ENCODE data around the gene LOC101059915.
A peak's percentile ranks its signal among the peaks of the same experiment; 100 is the strongest.
"Not testable (repeated sequence)": the region's sequence is repeated elsewhere in the genome, so short reads cannot be mapped to it uniquely, and the experiment has no call there.

LOC101059915 gene

DNA sequence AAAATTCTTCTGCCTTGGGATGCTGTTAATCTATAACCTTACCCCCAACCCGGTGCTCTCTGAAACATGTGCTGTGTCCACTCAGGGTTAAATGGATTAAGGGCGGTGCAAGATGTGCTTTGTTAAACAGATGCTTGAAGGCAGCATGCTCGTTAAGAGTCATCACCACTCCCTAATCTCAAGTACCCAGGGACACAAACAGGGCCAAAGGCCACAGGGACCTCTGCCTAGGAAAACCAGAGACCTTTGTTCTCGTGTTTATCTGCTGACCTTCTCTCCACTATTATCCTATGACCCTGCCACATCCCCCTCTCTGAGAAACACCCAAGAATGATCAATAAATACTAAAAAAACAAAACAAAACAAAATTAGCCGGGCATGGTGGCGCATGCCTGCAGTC lies 9.8 kb downstream of the LOC101059915 start:
- 80 to 87% methylated on average over 2 to 4 of the region's 6 CpGs for WGBS, 2 donors
- intact Hi-C loops (cut with DNase I; ENCODE audit: low total_unique reads), result not testable (repeated sequence)

DNA sequence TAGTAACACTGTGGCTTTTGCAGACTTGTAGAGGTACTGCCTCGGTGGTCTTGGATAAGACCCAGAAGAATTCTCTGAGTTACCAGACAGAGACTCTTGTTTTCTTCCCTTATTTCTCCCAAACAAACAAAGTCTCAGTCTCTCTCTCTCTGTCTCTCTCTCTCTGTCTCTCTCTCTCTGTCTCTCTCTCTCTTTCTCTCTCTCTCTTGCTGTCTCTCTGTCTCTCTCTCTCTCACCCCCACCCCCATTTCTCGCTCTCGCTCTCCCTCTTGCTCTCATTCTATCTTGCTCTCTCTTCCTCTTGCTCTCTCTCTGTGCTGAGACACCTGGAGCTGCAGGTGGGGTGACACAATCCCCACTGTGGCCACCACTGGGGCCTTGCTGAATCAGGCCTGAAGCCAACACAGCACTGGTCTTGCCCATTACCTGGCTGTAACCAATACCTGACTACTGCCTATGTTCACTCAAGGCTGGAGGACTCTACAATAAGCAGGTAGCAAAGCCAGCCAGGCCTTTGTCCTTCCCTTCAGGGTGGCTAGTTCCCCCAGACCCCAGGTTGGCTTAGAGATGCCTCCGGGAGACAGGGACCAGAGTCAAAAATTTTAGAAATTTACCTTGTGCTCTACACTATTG lies 12.3 kb downstream of the LOC101059915 start:
- DNase-seq (ENCODE audit: low spot score in 2 of 2), result peak in 1 of 2 donors; percentile 75
- intact Hi-C loops (cut with DNase I; ENCODE audit: low total_unique reads), result no loop called here
- no peak for TF ChIP-seq POLR2A (IDR thresholded peaks at IDR 0.05)
- TF ChIP-seq, protein P1, sequence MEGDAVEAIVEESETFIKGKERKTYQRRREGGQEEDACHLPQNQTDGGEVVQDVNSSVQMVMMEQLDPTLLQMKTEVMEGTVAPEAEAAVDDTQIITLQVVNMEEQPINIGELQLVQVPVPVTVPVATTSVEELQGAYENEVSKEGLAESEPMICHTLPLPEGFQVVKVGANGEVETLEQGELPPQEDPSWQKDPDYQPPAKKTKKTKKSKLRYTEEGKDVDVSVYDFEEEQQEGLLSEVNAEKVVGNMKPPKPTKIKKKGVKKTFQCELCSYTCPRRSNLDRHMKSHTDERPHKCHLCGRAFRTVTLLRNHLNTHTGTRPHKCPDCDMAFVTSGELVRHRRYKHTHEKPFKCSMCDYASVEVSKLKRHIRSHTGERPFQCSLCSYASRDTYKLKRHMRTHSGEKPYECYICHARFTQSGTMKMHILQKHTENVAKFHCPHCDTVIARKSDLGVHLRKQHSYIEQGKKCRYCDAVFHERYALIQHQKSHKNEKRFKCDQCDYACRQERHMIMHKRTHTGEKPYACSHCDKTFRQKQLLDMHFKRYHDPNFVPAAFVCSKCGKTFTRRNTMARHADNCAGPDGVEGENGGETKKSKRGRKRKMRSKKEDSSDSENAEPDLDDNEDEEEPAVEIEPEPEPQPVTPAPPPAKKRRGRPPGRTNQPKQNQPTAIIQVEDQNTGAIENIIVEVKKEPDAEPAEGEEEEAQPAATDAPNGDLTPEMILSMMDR (IDR thresholded peaks at IDR 0.05), result no peak
- WGBS, 2 donors, result 93 to 96% methylated on average over 4 of the region's 4 CpGs
- H3K4me3 ChIP-seq (ENCODE audit: low read depth, poor library complexity, severe bottlenecking), result no peak overlapping the region

More for the DNA sequence above, 9.8 kb downstream of the LOC101059915 start:
- H3K4me3 ChIP-seq (ENCODE audit: low read depth, poor library complexity, severe bottlenecking); DNase-seq (ENCODE audit: low spot score in 2 of 2): not testable (repeated sequence)

DNA sequence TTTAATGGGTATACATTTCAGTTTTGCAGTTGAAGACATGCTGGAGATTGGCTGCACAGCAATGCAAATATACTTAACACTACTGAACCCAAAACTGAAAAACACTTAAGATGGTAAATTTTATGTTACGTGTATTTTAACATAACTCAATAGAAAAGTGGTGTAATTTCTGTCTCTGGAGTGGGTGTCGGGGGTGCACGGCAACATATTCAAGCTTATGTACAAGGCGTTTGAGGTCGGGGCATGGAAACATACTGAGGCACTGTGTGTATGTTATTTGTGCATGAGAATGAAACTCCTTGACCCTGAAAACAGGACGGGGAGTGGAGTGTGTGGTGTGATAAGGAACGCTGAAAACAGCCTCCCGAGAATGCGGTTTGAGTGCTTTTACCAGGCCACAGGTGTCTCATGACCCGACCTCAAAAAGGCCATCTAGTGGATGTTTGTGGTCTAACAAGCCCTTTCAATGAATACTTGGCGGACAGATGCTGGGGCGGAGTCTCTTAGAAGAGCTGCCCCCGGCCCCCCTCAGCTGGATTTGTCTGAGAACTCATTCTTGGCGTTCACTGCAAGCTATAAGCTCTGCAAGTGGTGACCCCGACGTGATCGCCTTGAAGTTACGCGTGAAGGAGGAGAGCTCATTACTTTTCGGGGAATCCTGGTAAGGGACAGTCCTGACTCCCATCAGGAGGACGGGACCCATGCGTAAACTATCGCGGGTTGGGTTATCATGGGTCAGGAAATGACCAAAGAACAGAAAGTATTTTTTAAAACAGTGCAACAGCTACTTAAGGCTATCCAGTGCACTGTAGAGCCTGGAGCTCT lies 29.5 kb downstream of the LOC101059915 start:
- no CpG with 5 or more reads among the region's 24 CpGs for WGBS, 2 donors
- DNase-seq (ENCODE audit: low spot score in 2 of 2); H3K4me3 ChIP-seq (ENCODE audit: low read depth, poor library complexity, severe bottlenecking); intact Hi-C loops (cut with DNase I; ENCODE audit: low total_unique reads): not testable (repeated sequence)

DNA sequence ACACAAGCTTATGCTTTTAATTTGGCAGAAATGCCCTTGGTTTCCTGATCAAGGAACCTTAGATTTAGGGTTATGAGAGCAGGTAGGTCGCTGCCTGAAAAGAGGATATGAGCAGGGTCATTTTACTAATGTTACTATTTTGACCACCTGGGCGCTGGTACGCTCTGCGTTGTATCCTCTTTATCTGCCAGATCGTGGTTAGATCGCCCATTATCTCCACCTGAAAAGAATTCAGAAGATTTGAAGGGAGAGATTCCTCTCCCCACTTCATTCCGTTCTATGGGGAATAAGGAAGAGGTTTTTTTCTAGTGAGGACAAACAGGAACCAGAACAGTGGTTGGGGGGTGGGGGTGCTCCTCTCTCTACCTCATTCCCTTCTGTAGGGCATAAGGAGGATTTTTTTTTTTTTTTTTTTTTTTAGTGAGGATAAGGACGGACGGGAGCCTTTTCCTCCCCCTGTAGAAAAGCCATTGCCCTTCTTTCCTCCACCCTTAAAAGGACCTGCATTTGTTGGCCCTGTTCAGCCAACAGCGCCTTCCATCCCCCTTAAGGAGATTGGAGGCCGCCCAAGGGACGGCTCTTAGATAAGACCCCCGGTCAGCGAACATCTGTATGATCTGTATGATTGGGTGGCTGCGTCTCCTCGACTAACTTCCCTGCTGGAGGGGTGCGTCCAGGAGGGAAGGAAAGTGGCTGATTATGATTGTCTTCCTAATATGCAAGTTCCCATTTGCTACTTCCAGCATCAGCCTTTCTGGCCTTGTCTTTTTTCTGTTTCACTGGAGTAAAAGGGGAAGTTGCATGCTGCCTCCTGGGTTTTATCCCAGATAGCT lies 30.3 kb downstream of the LOC101059915 start:
- DNase-seq (ENCODE audit: low spot score in 2 of 2); H3K4me3 ChIP-seq (ENCODE audit: low read depth, poor library complexity, severe bottlenecking); intact Hi-C loops (cut with DNase I; ENCODE audit: low total_unique reads): not testable (repeated sequence)
- WGBS, 2 donors, result no CpG with 5 or more reads among the region's 17 CpGs

DNA sequence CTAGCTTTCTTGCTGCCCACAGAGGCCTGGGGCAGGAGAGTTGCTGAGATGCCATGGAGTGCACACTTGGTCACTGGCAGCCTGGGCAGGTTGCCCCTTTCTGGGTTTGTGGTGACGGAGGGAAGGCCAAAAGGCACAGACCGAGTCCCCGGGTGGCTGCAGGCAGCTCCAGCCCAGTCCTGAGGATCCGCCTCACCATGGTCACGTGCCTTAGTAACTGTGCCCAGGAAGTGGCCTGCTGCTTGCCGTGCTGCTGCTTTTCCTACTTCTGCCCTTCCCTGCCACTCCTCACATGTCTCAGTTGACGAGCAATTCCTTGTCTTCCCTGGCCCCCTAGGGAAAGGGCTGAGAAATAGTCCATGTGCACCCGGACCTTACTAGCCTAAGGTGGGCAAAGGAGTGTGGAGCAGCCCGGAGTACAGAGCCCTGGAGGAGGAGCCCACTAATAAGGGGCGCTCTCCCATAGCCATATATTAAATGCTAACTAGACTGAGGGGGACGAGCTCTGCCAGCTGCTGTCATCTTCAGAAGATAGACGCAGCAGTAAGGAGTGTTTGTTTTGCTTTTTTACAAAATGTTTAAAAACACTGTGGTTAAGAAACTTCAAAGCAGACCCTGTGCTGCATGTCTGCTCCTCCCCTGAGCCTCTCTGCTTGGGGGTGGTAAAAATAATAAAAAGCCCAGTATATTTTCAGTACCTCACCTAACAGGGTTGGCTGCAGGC lies 31.1 kb downstream of the LOC101059915 start:
- intact Hi-C loops (cut with DNase I; ENCODE audit: low total_unique reads); H3K4me3 ChIP-seq (ENCODE audit: low read depth, poor library complexity, severe bottlenecking); DNase-seq (ENCODE audit: low spot score in 2 of 2): not testable (repeated sequence)
- no CpG with 5 or more reads among the region's 12 CpGs for WGBS, 2 donors

DNA sequence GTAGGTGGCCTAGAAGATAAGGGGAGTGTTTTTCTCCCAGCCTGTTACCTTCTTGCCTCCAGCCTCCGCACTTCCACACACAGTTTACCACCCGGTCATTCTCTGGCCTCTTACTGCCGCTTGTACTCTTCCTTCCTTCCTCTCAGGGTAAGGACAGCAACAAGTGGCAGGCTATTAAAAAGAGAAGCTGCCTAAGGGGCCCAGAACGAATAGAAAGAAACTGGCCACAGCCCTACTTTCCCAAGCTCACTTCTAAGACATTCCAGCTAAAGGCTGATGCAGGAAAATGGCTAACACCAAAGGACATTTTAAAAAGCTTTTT lies 31.6 kb downstream of the LOC101059915 start:
- intact Hi-C loops (cut with DNase I; ENCODE audit: low total_unique reads); DNase-seq (ENCODE audit: low spot score in 2 of 2); H3K4me3 ChIP-seq (ENCODE audit: low read depth, poor library complexity, severe bottlenecking): not testable (repeated sequence)
- WGBS, 2 donors, result no CpG with 5 or more reads among the region's 4 CpGs

DNA sequence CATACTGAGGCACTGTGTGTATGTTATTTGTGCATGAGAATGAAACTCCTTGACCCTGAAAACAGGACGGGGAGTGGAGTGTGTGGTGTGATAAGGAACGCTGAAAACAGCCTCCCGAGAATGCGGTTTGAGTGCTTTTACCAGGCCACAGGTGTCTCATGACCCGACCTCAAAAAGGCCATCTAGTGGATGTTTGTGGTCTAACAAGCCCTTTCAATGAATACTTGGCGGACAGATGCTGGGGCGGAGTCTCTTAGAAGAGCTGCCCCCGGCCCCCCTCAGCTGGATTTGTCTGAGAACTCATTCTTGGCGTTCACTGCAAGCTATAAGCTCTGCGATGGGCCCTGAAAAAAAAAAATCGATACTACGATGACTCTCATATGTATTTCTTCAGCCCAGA lies 35.5 kb downstream of the LOC101059915 start:
- H3K4me3 ChIP-seq (ENCODE audit: low read depth, poor library complexity, severe bottlenecking); DNase-seq (ENCODE audit: low spot score in 2 of 2); intact Hi-C loops (cut with DNase I; ENCODE audit: low total_unique reads): not testable (repeated sequence)
- no CpG with 5 or more reads among the region's 12 CpGs for WGBS, 2 donors

DNA sequence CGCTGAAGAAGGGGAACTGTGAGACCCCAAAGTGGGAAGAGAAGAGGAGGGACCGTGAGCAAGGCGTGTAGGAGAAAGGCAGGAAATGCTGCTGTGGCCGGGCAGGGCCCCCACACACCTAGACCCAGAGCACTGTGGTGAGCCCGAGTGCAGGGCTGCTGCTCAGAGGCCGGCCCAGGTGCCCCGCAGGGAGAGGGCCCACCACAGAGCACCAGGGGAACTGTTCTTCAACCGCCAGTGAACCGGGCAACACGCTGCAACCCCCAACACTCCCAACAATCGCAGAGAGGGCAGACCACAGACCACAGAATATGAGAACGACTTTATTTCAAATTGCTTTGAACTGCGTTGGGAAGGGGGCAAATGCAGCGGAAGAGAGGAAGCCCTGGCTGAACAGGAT lies 46.7 kb downstream of the LOC101059915 start:
- H3K4me3 ChIP-seq (ENCODE audit: low read depth, poor library complexity, severe bottlenecking); DNase-seq (ENCODE audit: low spot score in 2 of 2); intact Hi-C loops (cut with DNase I; ENCODE audit: low total_unique reads): not testable (repeated sequence)
- no CpG with 5 or more reads among the region's 14 CpGs for WGBS, 2 donors

DNA sequence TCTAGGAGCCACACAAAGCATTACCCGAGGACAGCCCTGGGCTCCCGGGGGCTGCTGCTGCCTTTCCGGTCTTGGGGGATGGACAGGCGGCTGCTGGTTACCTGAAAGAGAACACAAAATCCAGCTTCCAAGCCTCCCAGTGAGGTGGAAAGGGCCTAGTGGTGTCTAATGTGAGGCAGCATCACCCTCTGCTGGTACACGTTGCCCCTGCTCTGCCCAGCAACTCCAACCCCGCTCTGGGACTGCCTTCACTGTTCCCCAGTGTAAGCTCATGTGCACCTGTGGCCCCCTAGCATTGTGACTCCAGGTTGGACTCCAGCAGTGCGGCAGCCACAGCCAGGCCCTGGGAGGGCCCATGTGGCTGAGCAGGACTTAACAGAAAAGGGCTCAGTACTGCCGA lies 48.2 kb downstream of the LOC101059915 start:
- DNase-seq (ENCODE audit: low spot score in 2 of 2); intact Hi-C loops (cut with DNase I; ENCODE audit: low total_unique reads); H3K4me3 ChIP-seq (ENCODE audit: low read depth, poor library complexity, severe bottlenecking): not testable (repeated sequence)
- WGBS, 2 donors, result no CpG with 5 or more reads among the region's 8 CpGs

DNA sequence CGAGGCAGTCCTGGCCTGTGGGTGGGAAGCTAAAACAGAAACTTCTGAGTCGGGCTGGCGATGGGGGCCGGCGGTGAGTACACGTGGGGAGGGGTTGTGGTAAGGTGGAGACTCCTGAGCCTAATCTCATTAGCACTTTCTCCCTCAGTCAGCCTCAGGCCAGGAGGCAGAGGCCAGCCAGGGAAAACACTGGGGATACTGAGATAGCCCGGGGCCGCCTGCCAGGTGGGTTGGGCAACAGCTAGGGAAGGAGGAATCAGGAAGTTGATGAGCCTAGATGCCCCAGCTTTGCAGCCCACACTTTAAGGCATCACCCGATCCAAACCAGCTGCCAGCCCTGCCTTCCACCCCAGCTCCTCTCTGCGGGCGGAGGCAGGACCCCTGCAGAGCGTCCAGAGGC lies 49.0 kb downstream of the LOC101059915 start:
- intact Hi-C loops (cut with DNase I; ENCODE audit: low total_unique reads); H3K4me3 ChIP-seq (ENCODE audit: low read depth, poor library complexity, severe bottlenecking); DNase-seq (ENCODE audit: low spot score in 2 of 2): not testable (repeated sequence)
- no CpG with 5 or more reads among the region's 12 CpGs for WGBS, 2 donors

DNA sequence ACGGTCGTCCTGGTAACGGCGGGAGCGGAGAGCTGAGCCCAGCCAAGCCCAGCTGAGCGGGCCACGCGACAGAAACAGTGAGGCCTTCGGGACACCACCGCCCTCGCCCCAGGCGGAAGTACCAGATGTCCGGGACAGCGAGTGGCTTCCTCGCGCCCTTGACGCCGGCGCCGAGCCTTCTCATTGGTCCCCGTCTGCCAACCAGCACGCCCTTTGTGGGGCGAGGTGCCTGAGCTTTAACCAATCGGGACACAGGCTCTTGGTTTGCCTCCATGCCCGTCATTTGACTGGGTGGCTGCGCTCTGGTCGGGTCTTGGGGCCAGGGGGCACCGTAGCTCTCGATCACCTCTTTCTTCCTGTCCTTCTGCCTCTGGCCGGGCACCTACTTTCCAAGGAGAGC lies 50.8 kb downstream of the LOC101059915 start, which contains the start of gene CXorf49:
Gene CXorf49 (minus strand): TSS at position 101 of the 400 bp plus-strand sequence. CDS start 134 bp downstream, outside the sequence.
- intact Hi-C loops (cut with DNase I; ENCODE audit: low total_unique reads); H3K4me3 ChIP-seq (ENCODE audit: low read depth, poor library complexity, severe bottlenecking); DNase-seq (ENCODE audit: low spot score in 2 of 2): not testable (repeated sequence)
- no CpG with 5 or more reads among the region's 30 CpGs for WGBS, 2 donors

DNA sequence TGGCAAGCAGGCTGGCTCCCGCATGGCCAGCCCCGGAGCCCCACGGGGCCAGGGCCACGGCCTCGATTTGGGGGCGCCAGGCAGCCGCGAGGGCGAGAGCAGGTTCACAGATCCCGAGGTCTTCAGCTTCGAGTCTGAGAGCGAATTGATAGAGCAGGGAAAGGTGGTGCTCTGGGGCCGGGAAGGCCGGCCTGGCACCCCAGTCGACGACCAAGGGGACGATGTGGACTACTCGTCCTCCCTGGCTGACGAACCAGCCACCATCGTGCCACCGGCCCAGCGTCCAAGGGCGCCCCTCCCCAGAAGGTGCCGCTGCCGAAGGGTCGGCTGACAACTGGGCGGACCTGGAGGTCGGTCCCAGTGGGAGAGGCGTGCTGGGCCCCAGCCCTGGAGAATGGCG lies 51.8 kb downstream of the LOC101059915 start:
- H3K4me3 ChIP-seq (ENCODE audit: low read depth, poor library complexity, severe bottlenecking); intact Hi-C loops (cut with DNase I; ENCODE audit: low total_unique reads): not testable (repeated sequence)
- WGBS, 2 donors, result no CpG with 5 or more reads among the region's 30 CpGs
- peak in 1 of 2 donors; percentile 46 for DNase-seq (ENCODE audit: low spot score in 2 of 2)

DNA sequence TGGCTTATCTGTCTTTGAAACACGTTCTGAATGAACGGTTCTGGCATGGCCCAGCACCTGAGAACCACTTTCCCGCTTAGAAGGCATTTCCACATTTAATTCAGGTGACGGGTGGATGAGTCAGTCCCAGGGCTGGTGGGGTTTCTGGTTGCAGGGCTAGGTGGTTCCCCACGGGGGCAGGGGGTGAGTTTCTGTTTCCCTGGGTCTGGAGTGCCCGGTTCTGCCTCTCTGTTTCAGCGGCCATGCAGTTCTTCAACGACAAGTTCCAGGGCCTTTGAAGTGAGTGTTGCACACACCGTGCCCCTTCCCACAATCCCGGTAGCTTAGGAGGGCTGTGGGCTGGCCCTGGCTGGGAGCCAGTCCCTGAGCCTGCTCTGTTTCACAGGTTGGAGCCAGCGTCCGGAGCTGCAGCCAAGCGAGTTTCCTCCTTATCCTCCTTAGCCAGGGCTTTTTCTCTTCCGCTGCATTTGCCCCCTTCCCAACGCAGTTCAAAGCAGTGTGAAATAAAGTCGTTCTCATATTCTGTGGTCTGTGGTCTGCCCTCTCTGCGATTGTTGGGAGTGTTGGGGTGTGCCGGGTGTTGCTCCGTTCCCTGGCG lies 53.0 kb downstream of the LOC101059915 start:
- intact Hi-C loops (cut with DNase I; ENCODE audit: low total_unique reads); DNase-seq (ENCODE audit: low spot score in 2 of 2); H3K4me3 ChIP-seq (ENCODE audit: low read depth, poor library complexity, severe bottlenecking): not testable (repeated sequence)
- no CpG with 5 or more reads among the region's 20 CpGs for WGBS, 2 donors
